Neural progenitor cell (in vitro differentiated cells): ENCODE data around the gene C3orf20.

Experiments used
- CTCF ChIP-seq: fragments of 200-600 bp; sonication (generic); IDR thresholded peaks from 2 replicates; pipeline ENCODE4 v1.5.1; 2017; ENCODE audit warnings: antibody characterized with exemption, mild to moderate bottlenecking
- EZH2 ChIP-seq: fragments of 200-600 bp; sonication (generic); IDR thresholded peaks from 2 replicates; pipeline ENCODE4 v1.6.1; 2017; ENCODE audit warnings: antibody characterized with exemption, mild to moderate bottlenecking, moderate library complexity
- EZH2phosphoT487 ChIP-seq: fragments of 200-600 bp; sonication (generic); IDR thresholded peaks from 2 replicates; pipeline ENCODE4 v1.6.1; 2017; ENCODE audit warnings: antibody characterized with exemption

GRCh38 chr3:14792691-14793121 lies 117.8 kb downstream of the C3orf20 start:
- TF ChIP-seq CTCF (no peak), EZH2phosphoT487 (no peak), EZH2 (no peak)
